ENCODE results near the gene COL16A1.

COL16A1 gene

GRCh38 chr1:31694964-31695313 is 8.9 kb downstream of the COL16A1 start:
- DNase-seq (ENCODE audit: low read depth) = no peak
- H3K4me3 ChIP-seq (ENCODE audit: low read depth, low read length) = no peak overlapping the region
- no peak for TF ChIP-seq CTCF (IDR thresholded peaks at IDR 0.05; ENCODE audit: insufficient read depth, low read depth, low read length, missing control alignments)

GRCh38 chr1:31694069-31694963 is 9.5 kb downstream of the COL16A1 start:
- no peak for TF ChIP-seq CTCF (IDR thresholded peaks at IDR 0.05; ENCODE audit: insufficient read depth, low read depth, low read length, missing control alignments)
- no peak overlapping the region for H3K4me3 ChIP-seq (ENCODE audit: low read depth, low read length)
- DNase-seq (ENCODE audit: low read depth) = no peak

- no peak overlapping the region for H3K4me3 ChIP-seq (ENCODE audit: low read depth, low read length)
- no peak for DNase-seq (ENCODE audit: low read depth)
- no peak for TF ChIP-seq CTCF (IDR thresholded peaks at IDR 0.05; ENCODE audit: insufficient read depth, low read depth, low read length, missing control alignments)
Observed at GRCh38 chr1:31693231-31693630, 10.6 kb downstream of the COL16A1 start.

- no peak for DNase-seq (ENCODE audit: low read depth)
- no peak overlapping the region for H3K4me3 ChIP-seq (ENCODE audit: low read depth, low read length)
- no peak for TF ChIP-seq CTCF (IDR thresholded peaks at IDR 0.05; ENCODE audit: insufficient read depth, low read depth, low read length, missing control alignments)
Observed at GRCh38 chr1:31691951-31692350, 11.9 kb downstream of the COL16A1 start.

- no peak overlapping the region for H3K4me3 ChIP-seq (ENCODE audit: low read depth, low read length)
- DNase-seq (ENCODE audit: low read depth) = no peak
- TF ChIP-seq CTCF (IDR thresholded peaks at IDR 0.05; ENCODE audit: insufficient read depth, low read depth, low read length, missing control alignments) = no peak
Observed at GRCh38 chr1:31691446-31691845, 12.4 kb downstream of the COL16A1 start.

- H3K4me3 ChIP-seq (ENCODE audit: low read depth, low read length) = no peak overlapping the region
- TF ChIP-seq CTCF (IDR thresholded peaks at IDR 0.05; ENCODE audit: insufficient read depth, low read depth, low read length, missing control alignments) = no peak
- no peak for DNase-seq (ENCODE audit: low read depth)
Observed at GRCh38 chr1:31690921-31691320, 12.9 kb downstream of the COL16A1 start.

- no peak overlapping the region for H3K4me3 ChIP-seq (ENCODE audit: low read depth, low read length)
- no peak for DNase-seq (ENCODE audit: low read depth)
- no peak for TF ChIP-seq CTCF (IDR thresholded peaks at IDR 0.05; ENCODE audit: insufficient read depth, low read depth, low read length, missing control alignments)
Observed at GRCh38 chr1:31689854-31690253, 14.0 kb downstream of the COL16A1 start.
